ENCODE results near the gene WDTC1. TPM values are rescaled to one million over a fixed set of nuclear protein-coding genes. Genes with fewer than 3 reads are reported as not detected.

WDTC1 gene
- total RNA-seq, 1 donor from 2014 or later: 36.0 TPM

DNA sequence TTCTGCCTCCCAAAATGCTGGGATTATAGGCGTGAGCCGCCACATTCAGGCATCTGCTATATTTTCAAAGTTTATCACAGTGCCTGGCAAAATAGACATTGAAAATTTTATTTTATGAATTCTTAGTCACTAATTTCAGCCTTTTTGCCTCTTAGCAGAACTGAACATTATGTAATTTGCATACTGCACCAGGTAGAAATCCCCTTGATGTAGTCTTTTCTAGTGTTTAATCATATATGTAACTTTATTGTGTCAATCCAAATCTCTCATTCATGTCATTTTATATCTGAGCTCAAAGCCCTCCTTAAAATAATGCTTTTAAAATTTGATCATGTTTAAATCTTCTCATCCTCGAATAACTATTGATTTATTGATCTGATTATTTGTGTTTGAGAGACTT is 19.2 kb downstream of the WDTC1 start:
- H3K27me3 Mint-ChIP-seq (ENCODE audit: unreplicated experiment): peaks cover 5% of the 10 kb centered on the region
- H3K4me3 Mint-ChIP-seq (ENCODE audit: unreplicated experiment): no peak overlapping the region
- no peaks in the 10 kb centered on the region for H3K9me3 Mint-ChIP-seq (ENCODE audit: unreplicated experiment)
- H3K36me3 Mint-ChIP-seq (ENCODE audit: low read depth, unreplicated experiment): no peaks in the 10 kb centered on the region
- DNase-seq (ENCODE audit: low spot score): no peak
- H3K27ac Mint-ChIP-seq (ENCODE audit: unreplicated experiment): no peak overlapping the region
- H3K4me1 Mint-ChIP-seq (ENCODE audit: unreplicated experiment): peaks cover 2% of the 10 kb centered on the region
- TF ChIP-seq, protein P1, sequence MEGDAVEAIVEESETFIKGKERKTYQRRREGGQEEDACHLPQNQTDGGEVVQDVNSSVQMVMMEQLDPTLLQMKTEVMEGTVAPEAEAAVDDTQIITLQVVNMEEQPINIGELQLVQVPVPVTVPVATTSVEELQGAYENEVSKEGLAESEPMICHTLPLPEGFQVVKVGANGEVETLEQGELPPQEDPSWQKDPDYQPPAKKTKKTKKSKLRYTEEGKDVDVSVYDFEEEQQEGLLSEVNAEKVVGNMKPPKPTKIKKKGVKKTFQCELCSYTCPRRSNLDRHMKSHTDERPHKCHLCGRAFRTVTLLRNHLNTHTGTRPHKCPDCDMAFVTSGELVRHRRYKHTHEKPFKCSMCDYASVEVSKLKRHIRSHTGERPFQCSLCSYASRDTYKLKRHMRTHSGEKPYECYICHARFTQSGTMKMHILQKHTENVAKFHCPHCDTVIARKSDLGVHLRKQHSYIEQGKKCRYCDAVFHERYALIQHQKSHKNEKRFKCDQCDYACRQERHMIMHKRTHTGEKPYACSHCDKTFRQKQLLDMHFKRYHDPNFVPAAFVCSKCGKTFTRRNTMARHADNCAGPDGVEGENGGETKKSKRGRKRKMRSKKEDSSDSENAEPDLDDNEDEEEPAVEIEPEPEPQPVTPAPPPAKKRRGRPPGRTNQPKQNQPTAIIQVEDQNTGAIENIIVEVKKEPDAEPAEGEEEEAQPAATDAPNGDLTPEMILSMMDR (IDR thresholded peaks at IDR 0.05; ENCODE audit: unreplicated experiment): no peak

DNA sequence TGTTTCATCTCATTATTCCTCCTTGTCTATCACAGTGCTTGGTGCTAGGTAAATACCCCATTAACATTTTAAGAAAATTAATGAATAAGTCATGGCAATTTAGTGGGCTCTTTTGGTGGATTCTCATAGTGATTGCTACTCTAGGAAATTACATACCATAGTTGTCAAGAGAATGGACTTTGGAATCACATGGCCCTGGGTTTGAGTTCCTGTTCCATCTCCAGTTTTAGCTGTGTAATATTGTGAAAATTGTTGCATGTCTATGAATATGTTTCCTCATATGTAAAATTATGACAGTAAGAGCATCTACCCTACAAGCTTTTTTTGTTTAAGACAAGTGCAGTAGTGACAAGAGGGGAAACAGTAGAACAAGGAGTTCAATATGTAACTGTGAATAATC is 20.7 kb downstream of the WDTC1 start:
- H3K4me1 Mint-ChIP-seq (ENCODE audit: unreplicated experiment): peaks cover 2% of the 10 kb centered on the region
- TF ChIP-seq, protein P1 (IDR thresholded peaks at IDR 0.05; ENCODE audit: unreplicated experiment): no peak
- no peaks in the 10 kb centered on the region for H3K36me3 Mint-ChIP-seq (ENCODE audit: low read depth, unreplicated experiment)
- no peak overlapping the region for H3K4me3 Mint-ChIP-seq (ENCODE audit: unreplicated experiment)
- H3K9me3 Mint-ChIP-seq (ENCODE audit: unreplicated experiment): no peaks in the 10 kb centered on the region
- H3K27ac Mint-ChIP-seq (ENCODE audit: unreplicated experiment): no peak overlapping the region
- DNase-seq (ENCODE audit: low spot score): no peak
- peaks cover 5% of the 10 kb centered on the region for H3K27me3 Mint-ChIP-seq (ENCODE audit: unreplicated experiment)

DNA sequence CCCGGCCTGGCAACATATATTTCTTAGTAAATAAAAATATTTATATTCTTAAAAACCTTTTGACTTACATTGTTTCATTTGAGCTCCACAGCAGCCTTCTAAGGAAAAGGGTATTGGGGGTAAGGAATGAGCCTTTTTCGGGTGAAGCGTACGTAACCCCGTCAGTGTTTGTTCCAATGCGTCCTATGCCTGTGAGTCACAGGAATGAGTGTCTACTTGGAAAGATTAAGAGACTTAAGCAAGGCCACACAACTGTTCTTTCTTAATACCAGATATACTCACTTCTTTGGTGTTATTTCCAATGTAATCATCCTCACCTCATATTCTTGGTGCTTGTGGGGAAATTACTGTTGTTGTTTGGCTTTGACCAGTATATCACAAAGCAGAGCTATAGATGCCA is 22.7 kb downstream of the WDTC1 start:
- H3K9me3 Mint-ChIP-seq (ENCODE audit: unreplicated experiment): no peaks in the 10 kb centered on the region
- H3K4me3 Mint-ChIP-seq (ENCODE audit: unreplicated experiment): no peak overlapping the region
- no peak for DNase-seq (ENCODE audit: low spot score)
- H3K27ac Mint-ChIP-seq (ENCODE audit: unreplicated experiment): no peak overlapping the region
- peaks cover 5% of the 10 kb centered on the region for H3K27me3 Mint-ChIP-seq (ENCODE audit: unreplicated experiment)
- H3K4me1 Mint-ChIP-seq (ENCODE audit: unreplicated experiment): peaks cover 4% of the 10 kb centered on the region
- no peaks in the 10 kb centered on the region for H3K36me3 Mint-ChIP-seq (ENCODE audit: low read depth, unreplicated experiment)
- TF ChIP-seq, protein P1 (IDR thresholded peaks at IDR 0.05; ENCODE audit: unreplicated experiment): no peak

DNA sequence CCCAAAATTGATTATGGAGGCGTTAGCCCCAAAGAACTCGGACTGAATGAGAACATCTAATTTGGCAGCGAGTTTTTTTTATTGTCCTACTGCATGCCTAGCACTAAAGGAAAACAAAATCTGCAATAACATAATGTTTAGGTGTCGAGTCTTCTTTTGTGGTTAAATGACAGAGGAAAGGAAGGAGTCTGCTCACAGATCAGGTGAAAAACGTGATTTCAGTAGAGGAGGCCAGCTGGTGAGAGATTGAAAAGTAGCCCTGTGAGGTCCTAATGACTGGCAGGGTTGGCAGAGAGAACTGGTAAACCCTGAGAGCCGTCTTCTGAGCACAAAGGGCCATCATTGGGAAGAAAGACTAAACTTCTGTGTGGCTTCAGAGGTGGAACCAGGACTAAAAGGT is 24.2 kb downstream of the WDTC1 start:
- TF ChIP-seq, protein P1 (IDR thresholded peaks at IDR 0.05; ENCODE audit: unreplicated experiment): no peak
- no peaks in the 10 kb centered on the region for H3K36me3 Mint-ChIP-seq (ENCODE audit: low read depth, unreplicated experiment)
- no peak overlapping the region for H3K4me3 Mint-ChIP-seq (ENCODE audit: unreplicated experiment)
- H3K27me3 Mint-ChIP-seq (ENCODE audit: unreplicated experiment): peaks cover 5% of the 10 kb centered on the region
- H3K9me3 Mint-ChIP-seq (ENCODE audit: unreplicated experiment): no peaks in the 10 kb centered on the region
- no peak overlapping the region for H3K27ac Mint-ChIP-seq (ENCODE audit: unreplicated experiment)
- H3K4me1 Mint-ChIP-seq (ENCODE audit: unreplicated experiment): peaks cover 4% of the 10 kb centered on the region
- no peak for DNase-seq (ENCODE audit: low spot score)

DNA sequence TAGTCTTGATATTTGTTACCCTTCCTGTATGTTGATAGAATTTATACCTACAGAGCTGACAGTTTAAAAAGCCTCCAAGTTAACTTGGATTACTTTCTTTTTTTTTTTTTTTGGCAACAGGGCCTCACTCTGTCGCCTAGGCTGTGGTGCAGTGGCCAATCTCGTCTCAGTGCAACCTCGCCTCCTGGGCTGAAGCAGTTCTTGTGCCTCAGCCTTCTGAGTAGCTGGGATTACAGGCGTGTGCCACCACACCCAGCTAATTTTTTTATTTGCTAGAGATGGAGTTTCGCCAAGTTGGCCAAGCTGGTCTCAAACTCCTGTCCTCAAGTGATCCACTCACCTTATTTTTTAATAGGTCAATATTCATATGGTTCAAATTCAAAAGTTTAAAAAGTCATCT is 32.7 kb downstream of the WDTC1 start:
- Mint-ChIP-seq H3K27me3 (ENCODE audit: unreplicated experiment) (no peaks in the 10 kb centered on the region), H3K4me1 (ENCODE audit: unreplicated experiment) (no peaks in the 10 kb centered on the region), H3K4me3 (ENCODE audit: unreplicated experiment) (no peak overlapping the region), H3K27ac (ENCODE audit: unreplicated experiment) (no peak overlapping the region), H3K36me3 (ENCODE audit: low read depth, unreplicated experiment) (peaks cover 7% of the 10 kb centered on the region), H3K9me3 (ENCODE audit: unreplicated experiment) (no peaks in the 10 kb centered on the region)
- no peak for DNase-seq (ENCODE audit: low spot score)
- TF ChIP-seq, protein P1 (IDR thresholded peaks at IDR 0.05; ENCODE audit: unreplicated experiment): no peak
